OCI-LY7 (cell line): ENCODE data around the gene PICALM. TPM values are rescaled to one million over a fixed set of nuclear protein-coding genes. Genes with fewer than 3 reads are reported as not detected.
A peak's percentile ranks its signal among the peaks of the same experiment; 100 is the strongest.

Experiments used
- BruUV-seq: library from RNA; stranded (reverse); fragments of 400-500 nt; replicated peaks from 2 replicates; lab custom pipeline; 2021; lab: Mats Ljungman, UMichigan
- CTCF ChIA-PET: fragments of 300-600 bp; sonication (Branson Sonifier 250); formaldehyde crosslinking; loops from one replicate; lab custom pipeline; 2022; ENCODE audit warnings: antibody characterized with exemption; ENCODE audit not compliant: unreplicated experiment; lab: Charles Lee
- POLR2A ChIA-PET: fragments of 300-600 bp; sonication (Branson Sonifier 250); formaldehyde crosslinking; loops from one replicate; lab custom pipeline; 2022; ENCODE audit warnings: antibody characterized with exemption; lab: Charles Lee
- DNase-seq: peaks from one replicate; pipeline ENCODE4 v3.0.0-alpha.2; 2015; ENCODE audit warnings: low spot score
- H2AFZ ChIP-seq: fragments of 200-600 bp; sonication (generic), shearing (Covaris generic); 2 replicates; pipeline ENCODE4 v1.6.1; 2014; ENCODE audit warnings: mild to moderate bottlenecking, antibody characterized with exemption, low read length, moderate library complexity
- H3K27ac ChIP-seq: fragments of 200-600 bp; sonication (generic); 2 replicates; pipeline ENCODE4 v1.5.1; 2014; ENCODE audit warnings: mixed run types, low read depth, mild to moderate bottlenecking, moderate library complexity, low read length, inconsistent platforms; ENCODE audit not compliant: poor library complexity, severe bottlenecking
- H3K36me3 ChIP-seq: fragments of 200-600 bp; sonication (generic); 2 replicates; pipeline ENCODE4 v1.6.1; 2014; ENCODE audit warnings: mild to moderate bottlenecking, antibody characterized with exemption, low read length, moderate library complexity, mixed read lengths; ENCODE audit not compliant: insufficient read depth
- H3K4me1 ChIP-seq: fragments of 200-600 bp; sonication (generic); 2 replicates; pipeline ENCODE4 v1.5.1; 2014; ENCODE audit warnings: mild to moderate bottlenecking, low read length; ENCODE audit not compliant: insufficient read depth, poor library complexity, severe bottlenecking
- H3K4me2 ChIP-seq: fragments of 200-600 bp; sonication (generic); 2 replicates; pipeline ENCODE4 v1.6.1; 2014; ENCODE audit warnings: mild to moderate bottlenecking, low read length
- H3K4me3 ChIP-seq: fragments of 200-600 bp; sonication (generic); 2 replicates; pipeline ENCODE4 v1.5.1; 2014; ENCODE audit warnings: mild to moderate bottlenecking, low read depth, low read length; ENCODE audit not compliant: poor library complexity, severe bottlenecking
- H3K79me2 ChIP-seq: fragments of 200-600 bp; sonication (generic); 2 replicates; pipeline ENCODE4 v1.6.1; 2016; ENCODE audit warnings: low read depth, mild to moderate bottlenecking, low read length, moderate library complexity, mixed read lengths; ENCODE audit not compliant: insufficient read depth
- H3K9me2 ChIP-seq: fragments of 200-600 bp; sonication (generic); 2 replicates; pipeline ENCODE4 v1.6.1; 2016; ENCODE audit warnings: mild to moderate bottlenecking, low read length, mixed read lengths; ENCODE audit not compliant: insufficient read depth
- H3K9me3 ChIP-seq: fragments of 200-600 bp; sonication (generic); 2 replicates; pipeline ENCODE4 v1.6.1; 2014; ENCODE audit warnings: mild to moderate bottlenecking, mixed run types, low read length, mixed read lengths
- H4K20me1 ChIP-seq: fragments of 200-600 bp; sonication (generic); 2 replicates; pipeline ENCODE4 v1.6.1; 2014; ENCODE audit warnings: mild to moderate bottlenecking, antibody characterized with exemption, low read length, moderate library complexity, mixed read lengths; ENCODE audit not compliant: insufficient read depth
- EZH2phosphoT487 ChIP-seq: fragments of 200-600 bp; sonication (generic); IDR thresholded peaks from 2 replicates; pipeline ENCODE4 v1.6.1; 2018; ENCODE audit warnings: low read depth, borderline replicate concordance, mild to moderate bottlenecking, mixed run types, antibody characterized with exemption, low read length, moderate library complexity, mixed read lengths
- intact Hi-C: fragments of 100-400 bp; cut with micrococcal nuclease; formaldehyde crosslinking; loops from one replicate; pipeline ENCODE4 v1.10.0; 2022; ENCODE audit not compliant: unreplicated experiment
- total RNA-seq, 2 experiments: library from RNA; depleted of rRNA in 1 of 2; stranded (reverse); fragments of >200 nt in 1 of 2; shearing (Covaris generic) in 1 of 2; gene quantifications; 2 replicates each; pipeline ENCODE4 v1.2.3, GENCODE V29; 2014 to 2022
- TF ChIP-seq, protein P1 (sequence below): fragments of 200-600 bp; sonication (generic); conservative IDR thresholded peaks from 2 replicates; pipeline ENCODE4 v1.5.1; 2014; ENCODE audit warnings: mild to moderate bottlenecking, antibody characterized with exemption, low read length, moderate library complexity, mixed read lengths

The PICALM gene
- total RNA-seq, 2 experiments from 2014 or later: 77.9 to 108 TPM

DNA sequence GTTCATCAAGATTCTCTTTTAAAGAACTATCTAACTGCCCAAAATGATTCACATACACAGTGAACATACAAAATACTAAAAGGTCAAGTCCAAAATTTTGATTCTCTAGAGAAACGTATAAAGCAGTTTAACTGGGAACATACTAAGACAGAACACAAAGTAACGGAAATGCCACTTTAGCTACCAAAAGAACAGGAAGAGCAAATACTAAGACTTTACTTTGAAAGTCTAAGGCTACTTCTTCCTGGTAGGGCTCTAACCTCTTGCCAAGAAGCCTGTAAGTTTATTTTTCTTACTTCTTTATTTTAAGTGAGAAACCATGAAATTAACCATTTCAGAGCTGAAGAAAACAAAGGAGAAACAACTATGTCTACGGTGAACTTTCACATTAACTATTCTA is 6.2 kb downstream of the PICALM start:
- Histone ChIP-seq H3K27ac (peak overlapping the region; percentile 33), H3K36me3 (peaks cover 14% of the 10 kb centered on the region), H3K79me2 (peaks cover 100% of the 10 kb centered on the region), H3K4me2 (peak overlapping the region; percentile 72), H3K9me3 (0 out of 2 replicates have a peak, but pooled peaks cover 7% of the 10 kb centered on the region), H4K20me1 (peaks cover 75% of the 10 kb centered on the region), H3K9me2 (no peaks in the 10 kb centered on the region), H3K4me1 (peaks cover 43% of the 10 kb centered on the region), H2AFZ (no peak overlapping the region), H3K4me3 (peak overlapping the region; percentile 34)
- CTCF ChIA-PET: no interaction called here
- intact Hi-C loops: loop anchor here (10.0 kb wide), 1 partner anchor 438 kb away; the partner anchor contains the start of genes DLG2 and TMEM126B
- no peak for TF ChIP-seq EZH2phosphoT487
- TF ChIP-seq, protein P1, sequence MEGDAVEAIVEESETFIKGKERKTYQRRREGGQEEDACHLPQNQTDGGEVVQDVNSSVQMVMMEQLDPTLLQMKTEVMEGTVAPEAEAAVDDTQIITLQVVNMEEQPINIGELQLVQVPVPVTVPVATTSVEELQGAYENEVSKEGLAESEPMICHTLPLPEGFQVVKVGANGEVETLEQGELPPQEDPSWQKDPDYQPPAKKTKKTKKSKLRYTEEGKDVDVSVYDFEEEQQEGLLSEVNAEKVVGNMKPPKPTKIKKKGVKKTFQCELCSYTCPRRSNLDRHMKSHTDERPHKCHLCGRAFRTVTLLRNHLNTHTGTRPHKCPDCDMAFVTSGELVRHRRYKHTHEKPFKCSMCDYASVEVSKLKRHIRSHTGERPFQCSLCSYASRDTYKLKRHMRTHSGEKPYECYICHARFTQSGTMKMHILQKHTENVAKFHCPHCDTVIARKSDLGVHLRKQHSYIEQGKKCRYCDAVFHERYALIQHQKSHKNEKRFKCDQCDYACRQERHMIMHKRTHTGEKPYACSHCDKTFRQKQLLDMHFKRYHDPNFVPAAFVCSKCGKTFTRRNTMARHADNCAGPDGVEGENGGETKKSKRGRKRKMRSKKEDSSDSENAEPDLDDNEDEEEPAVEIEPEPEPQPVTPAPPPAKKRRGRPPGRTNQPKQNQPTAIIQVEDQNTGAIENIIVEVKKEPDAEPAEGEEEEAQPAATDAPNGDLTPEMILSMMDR: no peak
- peak; percentile 40 for DNase-seq
- POLR2A ChIA-PET: interaction anchor here (0.9 to 1.0 kb wide), 2 partner anchors 12 to 22 kb away, joined by 3 read pairs; no protein-coding TSS in a partner anchor
- BruUV-seq: no TSS peak

DNA sequence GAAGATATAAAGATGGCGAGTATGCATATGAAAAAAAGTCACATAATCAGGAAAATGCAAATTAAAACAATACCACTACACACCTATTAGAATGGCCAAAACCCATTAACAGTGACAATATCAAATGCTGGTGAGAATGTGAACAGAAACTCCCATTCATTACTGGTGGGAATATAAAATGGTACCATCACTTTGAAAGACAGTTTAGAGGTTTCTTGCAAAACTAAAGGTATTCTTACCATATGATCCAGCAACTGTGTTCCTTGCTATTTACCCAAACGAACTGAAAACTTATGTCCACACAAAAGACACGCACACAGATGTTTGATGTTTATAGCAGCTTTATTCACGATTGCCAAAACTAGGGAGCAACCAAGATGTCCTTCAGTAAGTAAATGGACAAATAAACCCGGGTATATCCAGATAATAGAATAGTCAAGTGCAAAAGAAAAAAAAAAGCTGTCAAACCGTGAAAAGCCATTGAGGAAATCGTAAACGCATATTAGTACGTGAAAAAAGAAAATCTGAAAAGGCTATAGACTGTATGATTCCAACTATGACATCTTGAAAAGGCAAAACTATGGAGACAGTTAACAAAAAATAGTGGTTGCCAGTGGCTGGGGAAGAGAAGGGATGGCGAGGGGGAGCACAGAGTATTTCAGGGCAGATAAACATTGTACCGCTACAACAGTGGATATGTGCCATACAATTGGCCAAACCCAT is 7.2 kb downstream of the PICALM start:
- TF ChIP-seq, protein P1: no peak
- TF ChIP-seq EZH2phosphoT487: no peak
- Histone ChIP-seq H2AFZ (no peak overlapping the region), H3K27ac (no peak overlapping the region), H3K79me2 (peaks cover 100% of the 10 kb centered on the region), H3K9me2 (no peaks in the 10 kb centered on the region), H3K9me3 (0 out of 2 replicates have a peak, but pooled peaks cover 7% of the 10 kb centered on the region), H4K20me1 (peaks cover 67% of the 10 kb centered on the region), H3K4me2 (no peak overlapping the region), H3K4me3 (no peak overlapping the region), H3K36me3 (peaks cover 14% of the 10 kb centered on the region), H3K4me1 (peaks cover 43% of the 10 kb centered on the region)
- intact Hi-C loops: loop anchor here (10.0 kb wide), 1 partner anchor 437 kb away; the partner anchor contains the start of genes DLG2 and TMEM126B
- POLR2A ChIA-PET: interaction anchor here (0.7 to 0.9 kb wide), 2 partner anchors 99 to 131 kb away, joined by 3 read pairs; no protein-coding TSS in a partner anchor
- no peak for DNase-seq
- no TSS peak for BruUV-seq
- CTCF ChIA-PET: no interaction called here

DNA sequence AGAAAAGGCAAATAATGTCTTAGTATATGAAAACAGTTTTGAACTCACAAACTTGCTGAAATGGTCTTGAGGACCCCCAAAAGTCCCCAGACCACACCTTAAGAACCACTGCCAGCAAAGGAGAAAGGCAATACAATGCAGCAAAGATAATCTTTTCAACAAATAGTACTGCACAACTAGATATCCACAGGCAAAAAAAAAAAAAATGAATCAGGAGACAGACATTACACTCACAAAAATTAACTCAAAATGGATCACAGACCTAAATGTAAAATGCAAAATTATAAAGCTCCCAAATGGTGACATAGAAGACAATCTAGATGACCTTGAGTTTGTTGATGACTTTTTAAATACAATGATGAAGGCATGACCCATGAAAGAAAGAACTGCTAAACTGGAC is 8.3 kb downstream of the PICALM start:
- ChIA-PET POLR2A (interaction anchor here (0.7 to 1.1 kb wide), 2 partner anchors 17 to 26 kb away, joined by 4 read pairs; no protein-coding TSS in a partner anchor), CTCF (no interaction called here)
- Histone ChIP-seq H3K27ac (no peak overlapping the region), H3K4me1 (peaks cover 33% of the 10 kb centered on the region), H3K4me2 (peak overlapping the region; percentile 10; the same call in 1 of the 2 replicates), H4K20me1 (peaks cover 59% of the 10 kb centered on the region), H3K4me3 (no peak overlapping the region), H3K79me2 (peaks cover 100% of the 10 kb centered on the region), H3K36me3 (peaks cover 14% of the 10 kb centered on the region), H2AFZ (no peak overlapping the region), H3K9me2 (no peaks in the 10 kb centered on the region), H3K9me3 (0 out of 2 replicates have a peak, but pooled peaks cover 7% of the 10 kb centered on the region)
- intact Hi-C loops: loop anchor here (10.0 kb wide), 1 partner anchor 436 kb away; the partner anchor contains the start of genes DLG2 and TMEM126B
- no peak for DNase-seq
- TF ChIP-seq, protein P1: no peak
- TF ChIP-seq EZH2phosphoT487: no peak
- no TSS peak for BruUV-seq
